Progenitor cell of endocrine pancreas (in vitro differentiated cells): ENCODE data around the gene GLTP. TPM values are rescaled to one million over a fixed set of nuclear protein-coding genes. Genes with fewer than 3 reads are reported as not detected.

Experiments used
- DNase-seq: peaks from one replicate; pipeline ENCODE4 v3.0.0; 2021; ENCODE audit warnings: low spot score; ENCODE audit not compliant: unreplicated experiment
- H3K27ac Mint-ChIP-seq: 2 replicates; pipeline ENCODE4 v1.8.0; 2021; ENCODE audit warnings: mild to moderate bottlenecking, moderate library complexity, mixed read lengths
- H3K27me3 Mint-ChIP-seq: 2 replicates; pipeline ENCODE4 v1.8.0; 2021; ENCODE audit warnings: mixed read lengths
- H3K36me3 Mint-ChIP-seq: 2 replicates; pipeline ENCODE4 v1.8.0; 2022; ENCODE audit warnings: mixed read lengths; ENCODE audit not compliant: insufficient read depth
- H3K4me1 Mint-ChIP-seq: 2 replicates; pipeline ENCODE4 v1.8.0; 2021; ENCODE audit warnings: low read depth, mixed read lengths
- H3K4me3 Mint-ChIP-seq: 2 replicates; pipeline ENCODE4 v1.8.0; 2021; ENCODE audit warnings: low read depth, mild to moderate bottlenecking, moderate library complexity, mixed read lengths
- H3K9me3 Mint-ChIP-seq: 2 replicates; pipeline ENCODE4 v1.8.0; 2021; ENCODE audit warnings: low read depth, mixed read lengths
- CTCF ChIP-seq: fragments of 200-600 bp; sonication (generic); IDR thresholded peaks from one replicate; pipeline ENCODE4 v1.5.0; 2021; ENCODE audit warnings: antibody characterized with exemption, mild to moderate bottlenecking; ENCODE audit not compliant: unreplicated experiment
- microRNA-seq: library from miRNA; unstranded; fragments of <30 nt; microRNA quantifications from one replicate; pipeline ENCODE4 v1.1.0, GENCODE V29; 2020; ENCODE audit warnings: borderline number of aligned reads; ENCODE audit not compliant: unreplicated experiment
- total RNA-seq: library from RNA; stranded (reverse); gene quantifications from 2 replicates; pipeline ENCODE4 v1.2.1, GENCODE V29; 2021

GLTP gene
- total RNA-seq, 1 donor from 2014 or later, result 21.7 TPM

DNA sequence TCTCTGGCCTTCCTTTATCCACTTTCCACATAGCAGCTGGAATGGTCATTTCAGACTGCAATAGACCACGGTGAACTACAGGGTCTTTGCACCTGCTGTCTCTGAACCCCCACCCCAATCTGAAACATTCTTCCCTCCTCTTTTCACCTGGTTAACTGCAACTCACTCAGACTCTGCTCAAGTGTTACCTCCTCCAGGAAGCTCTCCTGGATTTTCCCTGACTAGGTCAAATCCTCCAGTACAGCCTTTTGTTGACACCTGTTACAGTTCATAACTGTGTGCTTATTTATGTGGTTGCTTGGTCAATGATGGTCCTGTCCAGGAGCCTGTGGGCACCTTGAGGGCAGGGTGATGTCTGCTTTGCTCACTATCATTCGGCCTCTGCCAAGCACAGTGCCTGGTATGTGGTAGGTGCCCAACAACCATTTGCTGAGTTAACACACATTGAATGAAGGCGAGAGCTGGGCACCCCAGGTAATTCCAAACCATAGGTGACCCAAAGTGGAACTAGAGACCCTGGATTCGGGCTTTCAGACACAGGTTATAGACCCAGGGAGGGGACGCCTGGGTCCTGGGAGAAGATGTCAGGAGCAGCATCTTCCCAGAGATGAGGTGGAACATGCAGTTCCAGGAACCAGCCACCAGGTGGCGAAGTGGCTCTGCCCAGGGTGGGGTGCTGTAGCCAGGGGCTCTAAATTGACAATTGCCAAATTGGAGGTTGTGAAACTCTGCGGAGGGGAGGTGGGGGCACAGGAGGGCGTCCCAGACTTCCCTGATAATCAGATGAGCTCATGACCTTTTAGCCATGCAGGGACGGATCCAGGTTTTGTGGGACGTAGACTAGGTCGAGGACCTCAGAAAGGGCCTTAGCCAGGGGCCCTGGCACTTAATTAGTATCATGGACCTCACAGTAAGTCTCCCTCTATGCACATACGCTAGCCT lies 75.2 kb downstream of the GLTP start:
- H3K4me3 Mint-ChIP-seq, result no peak overlapping the region
- no peaks in the 10 kb centered on the region for H3K36me3 Mint-ChIP-seq
- no peak overlapping the region for H3K27ac Mint-ChIP-seq
- no peaks in the 10 kb centered on the region for H3K9me3 Mint-ChIP-seq
- no peaks in the 10 kb centered on the region for H3K4me1 Mint-ChIP-seq
- TF ChIP-seq CTCF, result peak; percentile 96
- no peaks in the 10 kb centered on the region for H3K27me3 Mint-ChIP-seq
- peak; percentile 46 for DNase-seq

DNA sequence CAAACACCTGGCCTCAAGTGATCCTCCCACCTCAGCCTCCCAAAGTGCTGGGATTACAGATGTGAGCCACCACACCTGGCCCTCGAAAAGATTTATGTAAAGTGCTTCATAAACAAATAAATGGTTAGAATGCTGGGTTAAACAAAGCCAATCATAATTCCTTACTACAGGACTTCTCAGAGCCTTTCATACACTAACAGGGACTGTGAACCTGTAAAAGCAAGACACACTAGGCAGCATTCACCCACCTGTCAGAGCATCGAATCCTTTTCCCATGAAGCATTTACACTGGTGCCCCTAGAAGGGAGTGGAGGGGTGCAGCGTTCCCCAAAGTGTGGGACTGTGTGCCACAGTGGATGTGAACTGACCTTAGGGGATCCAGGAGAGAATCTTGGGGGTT lies 76.7 kb downstream of the GLTP start:
- no peaks in the 10 kb centered on the region for H3K27me3 Mint-ChIP-seq
- H3K27ac Mint-ChIP-seq, result no peak overlapping the region
- H3K36me3 Mint-ChIP-seq, result no peaks in the 10 kb centered on the region
- no peaks in the 10 kb centered on the region for H3K4me1 Mint-ChIP-seq
- TF ChIP-seq CTCF, result no peak
- no peaks in the 10 kb centered on the region for H3K9me3 Mint-ChIP-seq
- H3K4me3 Mint-ChIP-seq, result no peak overlapping the region
- DNase-seq, result no peak

- DNase-seq, result no peak
- Mint-ChIP-seq H3K36me3 (no peaks in the 10 kb centered on the region), H3K4me1 (no peaks in the 10 kb centered on the region), H3K9me3 (no peaks in the 10 kb centered on the region), H3K4me3 (no peak overlapping the region), H3K27ac (no peak overlapping the region), H3K27me3 (no peaks in the 10 kb centered on the region)
- TF ChIP-seq CTCF, result no peak
Measured at GRCh38 chr12:109802828-109803227, 77.5 kb downstream of the GLTP start.

Small RNAs within 50 kb of the gene (microRNA-seq; reads per million reads assigned to microRNA genes)
- gene MIR4497, result 2.4 reads per million

Other genes with a start within 250 kb of the GLTP start
- 11.6 and 12.7 TPM in 2 replicates for gene FAM222A, start 166.7 kb downstream of the GLTP start, total RNA-seq
- gene TRPV4, start 47.1 kb downstream of the GLTP start, total RNA-seq, result 5.2 and 7.3 TPM in 2 replicates
- gene TCHP, start 19.7 kb upstream of the GLTP start, total RNA-seq, result 19.3 and 20.6 TPM in 2 replicates
- gene GIT2, start 115.8 kb upstream of the GLTP start, total RNA-seq, result 37.5 and 40.7 TPM in 2 replicates
- 36.0 and 38.0 TPM in 2 replicates for gene ANKRD13A, start 118.9 kb upstream of the GLTP start, total RNA-seq
- 29.3 and 31.6 TPM in 2 replicates for gene C12orf76, start 168.0 kb upstream of the GLTP start, total RNA-seq
- 46.1 and 48.7 TPM in 2 replicates for gene IFT81, start 243.8 kb upstream of the GLTP start, total RNA-seq